Posterior vena cava (tissue), 2 donors: ENCODE measurements around the gene ATP6V0A4. TPM values are rescaled to one million over a fixed set of nuclear protein-coding genes. Genes with fewer than 3 reads are reported as not detected.

Source experiments
- DNase-seq: peaks from one replicate; pipeline ENCODE4 v3.0.0-alpha.2; 2020; ENCODE audit warnings: low spot score
- intact Hi-C, 2 donors: fragments of 100-400 bp; cut with DNase I; formaldehyde crosslinking; loops; one replicate each; pipeline versions ENCODE4 v1.14.1 to v1.14.2; 2022 to 2023
- long read RNA-seq, 2 donors: library from polyadenylated mRNA; unstranded; transcript quantifications; one replicate each; pipeline ENCODE4 v2.0.0, GENCODE V29; 2020 to 2021
- total RNA-seq, 2 donors: library from RNA; stranded (reverse); fragmentation: NEBNext Ultra II Directional; extraction: Animal tissue kit (Norgen Biotek cat#: 25700); gene quantifications; one replicate each; pipeline ENCODE4 v1.2.1, GENCODE V29; 2021
- donor health status: DM: yes; HTN: yes; CAD: no.
- donor health status: DM: yes; HTN: yes; CAD: no.

Gene ATP6V0A4
- not detected for total RNA-seq
- long read RNA-seq, donor 1: 0 reads
- long read RNA-seq, donor 2: 0 reads

DNA sequence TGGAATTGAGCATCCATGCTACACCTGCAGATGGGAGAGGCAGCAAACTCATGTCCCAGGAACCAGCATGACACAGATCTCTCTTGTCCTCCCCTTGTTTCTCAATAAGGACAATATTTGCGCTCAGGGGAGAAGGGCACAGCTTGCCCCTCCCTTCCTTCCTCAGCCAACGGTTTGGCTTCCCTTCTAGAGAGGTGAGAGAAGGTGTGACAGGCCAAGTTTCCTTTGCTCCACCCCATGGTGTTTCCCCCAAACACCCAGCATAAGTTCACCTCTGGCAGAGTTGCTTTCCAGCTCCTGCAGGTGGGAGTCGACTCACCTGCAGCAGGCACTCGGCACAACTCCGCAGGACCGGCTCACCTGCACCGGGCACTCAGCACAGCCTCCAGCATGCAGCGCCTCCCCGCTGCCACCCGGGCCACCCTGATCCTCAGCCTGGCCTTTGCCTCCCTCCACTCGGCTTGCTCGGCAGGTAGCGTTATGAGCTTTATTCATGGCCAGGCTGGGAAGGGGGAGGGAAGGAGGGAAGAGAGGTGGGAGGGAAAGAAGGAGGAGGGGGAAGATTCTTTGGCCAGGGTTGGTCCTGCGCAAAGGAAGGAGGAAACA is at the start of gene ATP6V0A4, which contains the start of gene TMEM213:
Gene ATP6V0A4 (minus strand): TSS at position 482 of the 606 bp plus-strand sequence. CDS start 26,949 bp downstream, outside the sequence.
Gene TMEM213 (plus strand): TSS at position 280 of the 606 bp plus-strand sequence. CDS start 111 bp downstream, at position 391.
- intact Hi-C loops: no loop called here
- DNase-seq: no peak

DNA sequence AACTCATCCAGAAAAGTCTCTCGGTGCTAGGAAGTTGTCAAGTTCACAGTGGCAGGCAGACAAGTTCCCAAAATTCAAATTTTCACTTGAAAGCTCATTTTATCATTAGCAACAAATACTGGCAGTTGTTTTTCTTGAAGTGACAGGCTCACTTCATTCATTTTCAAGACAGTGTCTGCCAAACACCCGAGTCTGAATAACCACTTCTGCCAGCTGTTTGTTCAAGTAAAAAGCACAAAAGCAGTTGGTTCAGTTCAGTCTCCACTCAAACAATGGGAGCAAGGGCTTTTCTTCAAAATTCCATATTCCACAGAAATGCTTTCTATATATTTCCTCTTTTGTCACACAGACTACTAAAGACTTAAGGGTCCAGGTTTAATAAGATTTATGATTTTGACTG is 47.7 kb upstream of the ATP6V0A4 start:
- no peak for DNase-seq
- intact Hi-C loops: no loop called here

DNA sequence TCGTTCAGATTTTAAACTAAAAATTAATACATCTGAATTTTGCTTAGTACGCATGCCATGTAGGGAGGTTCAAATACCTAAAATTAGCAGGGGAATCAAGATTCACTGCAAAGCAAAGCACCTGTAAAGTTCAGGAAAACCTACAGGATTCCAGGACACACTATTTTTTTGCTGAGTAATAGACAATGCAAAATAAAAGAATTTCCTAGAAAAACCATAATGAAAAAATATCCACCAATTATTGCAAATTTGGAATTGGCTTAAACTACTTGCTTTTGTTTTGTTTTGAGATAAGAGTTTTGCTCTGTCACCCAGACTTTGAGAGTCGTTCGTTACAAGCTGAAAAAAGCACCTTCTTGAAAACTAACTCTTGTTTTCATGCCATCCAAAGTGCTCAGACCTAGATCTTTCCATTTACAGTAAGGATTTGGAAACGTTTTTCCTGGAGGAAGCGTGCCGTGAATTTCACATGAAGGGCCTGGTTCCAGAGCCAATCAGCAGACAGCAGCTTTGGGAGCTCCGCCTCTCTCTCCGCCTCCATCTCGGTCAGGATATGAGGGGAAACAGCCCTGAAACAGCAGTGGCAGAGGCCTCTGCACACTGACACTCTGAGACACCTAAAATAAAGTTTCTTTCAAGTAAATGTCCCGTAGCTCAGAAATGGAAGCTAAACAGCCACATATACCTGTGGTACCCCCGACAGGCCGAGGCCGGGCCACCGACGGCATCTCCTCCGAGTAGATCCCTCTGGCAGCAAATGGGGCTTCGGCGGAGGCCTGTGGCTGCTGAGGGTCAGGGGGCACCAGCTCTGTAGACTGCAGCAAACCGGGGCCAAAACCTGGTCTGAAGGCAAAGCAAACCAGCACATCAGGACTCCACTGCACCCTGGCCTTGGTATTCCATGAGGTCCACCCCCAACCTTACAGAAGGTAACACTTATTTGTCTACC is 45.9 kb upstream of the ATP6V0A4 start:
- intact Hi-C loops: no loop called here
- no peak for DNase-seq

DNA sequence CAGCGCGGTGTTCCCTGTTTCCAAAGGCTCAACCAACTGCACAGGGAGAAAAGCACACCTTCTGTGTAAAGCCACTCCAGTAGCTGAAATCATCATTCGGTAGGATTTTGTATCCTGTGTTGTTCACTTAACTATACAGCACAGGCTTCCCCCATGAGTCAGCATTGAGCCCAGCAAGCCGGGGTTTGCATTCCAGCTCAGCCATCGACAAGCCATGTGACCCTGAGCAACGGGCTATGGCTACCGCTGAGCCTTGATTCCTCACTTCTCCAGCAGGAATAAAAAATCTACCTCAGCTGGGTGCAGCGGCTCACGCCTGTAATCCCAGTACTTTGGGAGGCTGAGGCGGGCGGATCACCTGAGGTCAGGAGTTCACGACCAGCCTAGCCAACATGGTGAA is 44.1 kb upstream of the ATP6V0A4 start:
- no peak for DNase-seq
- intact Hi-C loops: no loop called here

DNA sequence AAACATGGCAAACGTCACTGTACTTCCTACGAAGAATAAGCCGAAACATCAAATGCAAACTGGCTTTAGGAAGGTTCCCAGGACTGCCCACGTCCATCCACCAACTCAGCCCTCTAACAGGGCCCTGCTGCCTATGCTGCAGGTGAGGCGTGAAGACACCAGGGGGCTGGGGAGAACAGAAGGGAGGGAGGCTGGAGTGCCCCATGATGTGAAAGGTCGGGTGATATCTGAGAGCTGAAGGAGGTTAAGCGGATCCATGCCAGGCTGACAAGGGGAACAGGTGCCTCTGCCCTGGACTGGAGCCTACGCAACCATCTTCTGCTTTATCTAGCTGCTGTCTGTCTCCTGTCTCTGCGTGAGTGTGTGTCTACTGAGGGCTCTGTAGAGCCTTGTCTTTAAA is 40.2 kb upstream of the ATP6V0A4 start:
- DNase-seq: no peak
- intact Hi-C loops: no loop called here

DNA sequence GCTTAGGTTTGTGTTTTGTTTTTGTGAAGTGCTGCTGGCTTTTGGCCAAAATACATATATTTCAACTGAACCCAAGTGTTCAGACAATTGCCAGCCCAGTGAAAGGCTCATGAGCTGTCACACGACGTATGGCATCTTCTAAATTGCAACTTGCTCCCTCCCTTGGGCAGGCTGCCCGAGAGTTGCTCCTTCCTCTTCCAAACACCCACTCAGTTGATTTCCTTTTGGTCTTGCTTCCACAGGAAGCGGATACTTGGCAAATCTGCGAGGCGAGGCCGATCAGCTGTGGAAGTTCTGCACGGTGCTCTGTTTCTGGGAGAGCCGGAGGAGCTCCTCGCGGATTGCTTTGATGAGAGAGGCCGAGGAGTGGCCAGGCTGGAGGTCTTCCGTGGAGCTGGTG is 39.6 kb upstream of the ATP6V0A4 start:
- no peak for DNase-seq
- intact Hi-C loops: no loop called here

DNA sequence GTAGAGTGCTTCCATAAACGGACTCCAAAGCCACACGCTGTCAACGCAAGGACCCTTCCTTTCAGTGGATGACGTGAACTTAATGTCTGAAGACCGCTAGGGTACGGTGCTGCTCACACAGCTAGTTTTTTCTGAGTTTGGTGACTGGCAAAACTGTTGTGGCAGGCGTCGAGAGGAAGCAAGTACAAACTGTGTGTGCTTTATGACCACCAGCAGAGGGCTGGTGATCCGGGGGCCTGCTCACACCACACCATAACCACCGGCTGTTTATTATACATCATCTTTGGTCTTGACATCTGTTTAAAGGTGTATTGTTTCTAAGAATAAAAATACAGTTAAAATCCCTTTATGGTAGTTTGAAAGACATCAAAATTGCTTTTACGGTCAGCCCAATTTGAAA is 37.1 kb upstream of the ATP6V0A4 start:
- intact Hi-C loops: no loop called here
- DNase-seq: no peak

DNA sequence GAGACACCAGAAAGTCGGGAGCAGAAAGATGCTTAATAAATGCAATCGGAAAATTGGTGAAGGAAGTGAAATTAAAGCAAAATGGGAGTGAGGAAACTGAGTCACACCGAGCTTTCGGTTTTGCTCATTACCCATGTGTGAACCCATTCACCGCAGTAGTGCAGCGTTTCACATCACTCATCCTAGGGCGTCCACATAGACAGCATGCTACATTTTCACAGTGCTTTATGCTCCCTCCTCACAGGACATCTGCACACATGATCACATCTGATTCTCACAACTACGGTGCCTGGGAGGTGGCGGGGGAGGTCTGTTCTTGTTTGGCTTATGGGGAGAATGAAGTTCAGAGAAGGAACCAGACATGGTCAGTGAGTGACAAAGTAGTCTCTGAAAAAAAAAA is 36.6 kb upstream of the ATP6V0A4 start:
- DNase-seq: no peak
- intact Hi-C loops: no loop called here

DNA sequence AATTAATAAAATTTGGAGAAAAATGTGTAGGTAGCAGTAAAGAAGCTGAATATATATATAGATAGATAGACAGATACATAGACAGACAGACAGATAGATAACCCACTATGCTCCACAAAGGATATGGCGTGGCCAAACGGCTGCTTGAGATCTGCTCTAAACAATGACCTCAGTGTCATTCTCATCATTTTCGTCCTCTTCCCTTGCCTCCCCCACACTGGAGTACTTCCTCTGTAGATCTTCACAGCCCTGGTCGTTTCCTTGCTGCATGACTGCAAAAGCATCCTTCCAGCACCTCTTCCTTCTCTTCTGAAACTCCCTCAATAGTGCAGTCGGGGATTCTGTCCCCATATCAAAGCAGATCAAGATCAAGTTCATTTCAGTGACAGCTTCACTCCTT is 35.6 kb upstream of the ATP6V0A4 start:
- DNase-seq: no peak
- intact Hi-C loops: no loop called here

DNA sequence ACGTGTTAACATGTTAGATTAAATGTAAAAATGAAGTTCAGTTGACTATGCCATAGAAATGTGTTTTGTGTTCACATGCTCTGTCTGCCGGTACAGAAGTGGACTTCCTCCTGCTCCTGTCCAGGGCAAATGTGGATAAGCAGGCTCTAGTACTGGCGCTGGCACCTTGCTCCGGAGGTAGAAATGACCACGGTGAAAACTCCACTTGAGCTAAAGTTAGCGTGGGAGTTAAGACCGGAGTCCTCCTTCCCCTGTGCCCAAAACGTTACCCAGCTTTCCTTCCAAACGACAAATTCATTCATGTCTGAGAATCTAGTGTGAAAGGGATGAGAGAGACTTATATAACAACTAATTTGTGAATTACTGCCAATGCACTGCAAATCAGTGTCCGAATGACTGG is 35.0 kb upstream of the ATP6V0A4 start:
- DNase-seq: no peak
- intact Hi-C loops: no loop called here

DNA sequence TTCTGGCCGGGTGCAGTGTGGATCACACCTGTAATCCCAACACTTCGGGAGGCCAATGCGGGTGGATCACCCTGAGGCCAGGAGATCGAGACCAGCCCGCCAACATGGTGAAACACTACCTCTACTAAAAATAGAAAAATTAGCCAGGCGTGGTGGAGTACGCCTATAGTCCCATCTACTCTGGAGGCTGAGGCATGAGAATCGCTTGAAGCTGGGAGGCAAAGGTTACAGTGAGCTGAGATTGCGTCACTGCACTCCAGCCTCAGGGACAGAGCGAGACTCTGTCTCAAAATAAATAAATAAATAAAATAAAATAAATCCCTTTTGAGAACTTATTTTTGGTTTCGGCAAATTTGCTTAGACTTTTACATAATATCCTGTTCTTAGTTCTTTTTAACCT is 31.3 kb upstream of the ATP6V0A4 start:
- intact Hi-C loops: loop anchor here in 1 of 2 donors (5.0 kb wide), 1 partner anchor 337 kb away; no protein-coding TSS in a partner anchor
- DNase-seq: no peak

DNA sequence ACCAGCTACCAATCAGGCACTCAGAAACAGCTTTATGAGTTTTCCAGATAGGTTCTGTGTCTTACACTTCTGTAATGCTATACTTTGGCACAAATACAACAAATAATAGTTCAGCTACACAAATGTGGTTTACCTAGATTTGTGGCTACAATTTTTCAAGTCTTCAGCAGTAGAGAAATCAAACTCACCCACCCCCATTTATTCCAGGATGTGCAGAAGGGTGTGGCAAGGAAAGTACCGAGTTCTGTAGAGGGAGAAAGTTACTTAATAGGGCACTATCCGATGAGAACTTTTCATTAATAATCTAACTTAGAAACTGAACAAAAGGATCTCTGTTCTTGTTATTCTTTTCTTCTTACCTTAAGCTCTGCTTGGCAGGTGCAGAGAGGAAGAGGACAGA is 30.3 kb upstream of the ATP6V0A4 start:
- DNase-seq: no peak
- intact Hi-C loops: loop anchor here in 1 of 2 donors (5.0 kb wide), 1 partner anchor 336 kb away; no protein-coding TSS in a partner anchor

DNA sequence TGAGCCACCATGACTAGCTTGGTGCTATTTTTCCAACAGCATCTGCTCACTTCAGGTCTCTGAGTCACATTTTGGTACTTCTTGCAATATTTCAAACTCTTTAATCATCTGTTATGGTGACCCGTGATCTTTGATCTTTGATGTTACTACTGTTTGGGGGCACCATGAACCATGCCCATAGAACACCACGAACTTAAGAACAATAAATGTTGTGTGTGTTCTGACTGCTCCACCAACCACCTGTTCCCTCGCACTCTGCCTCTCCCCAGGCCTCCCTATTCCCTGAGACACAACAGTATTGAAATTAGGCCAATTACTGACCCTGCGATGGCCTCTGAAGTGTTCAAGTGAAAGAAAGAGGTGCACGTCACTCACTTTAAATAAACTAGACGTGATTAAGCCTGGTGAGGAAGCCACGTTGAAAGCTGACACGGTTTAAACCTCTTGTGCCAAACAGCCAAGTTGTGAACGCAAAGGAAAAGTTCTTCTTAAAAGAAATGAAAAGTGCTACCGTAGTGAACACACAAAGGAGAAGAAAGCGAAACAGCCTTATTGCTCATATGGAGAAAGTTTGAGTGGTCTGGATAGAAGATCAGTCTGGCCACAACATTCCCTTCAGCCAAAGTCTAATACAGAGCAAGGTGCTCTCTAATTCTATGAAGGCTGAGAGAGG is 27.2 kb upstream of the ATP6V0A4 start:
- no peak for DNase-seq
- intact Hi-C loops: loop anchor here in 1 of 2 donors (5.0 kb wide), 1 partner anchor 333 kb away; no protein-coding TSS in a partner anchor

DNA sequence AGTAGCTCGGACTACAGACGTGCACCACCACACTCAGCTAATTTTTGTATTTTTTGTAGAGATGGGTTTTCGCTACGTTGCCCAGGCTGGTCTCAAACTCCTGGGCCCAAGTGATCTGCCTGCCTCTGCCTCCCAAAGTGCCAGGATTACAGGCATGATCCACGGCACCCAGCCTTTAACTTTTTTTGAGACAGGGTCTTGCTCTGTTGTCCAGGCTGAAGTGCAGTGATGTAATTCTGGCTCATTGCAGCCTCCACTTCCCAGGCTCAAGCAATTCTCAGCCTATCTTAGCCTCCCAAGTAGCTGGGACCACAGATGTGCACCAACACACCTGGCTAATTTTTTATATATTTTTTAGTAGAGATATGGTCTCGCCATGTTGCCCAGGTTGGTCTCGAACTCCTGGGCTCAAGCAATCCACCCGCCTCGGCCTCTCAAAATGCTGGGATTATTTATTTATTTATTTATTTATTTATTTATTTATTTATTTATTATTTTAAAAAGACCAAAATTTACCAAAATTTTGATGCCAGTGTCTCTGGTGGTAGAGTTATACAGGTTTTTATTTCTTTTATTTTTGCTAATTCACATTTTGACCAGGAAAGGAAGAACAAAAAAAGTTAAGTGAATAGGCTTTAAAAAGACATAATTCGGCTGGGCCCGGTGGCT is 25.0 kb upstream of the ATP6V0A4 start:
- intact Hi-C loops: no loop called here

DNA sequence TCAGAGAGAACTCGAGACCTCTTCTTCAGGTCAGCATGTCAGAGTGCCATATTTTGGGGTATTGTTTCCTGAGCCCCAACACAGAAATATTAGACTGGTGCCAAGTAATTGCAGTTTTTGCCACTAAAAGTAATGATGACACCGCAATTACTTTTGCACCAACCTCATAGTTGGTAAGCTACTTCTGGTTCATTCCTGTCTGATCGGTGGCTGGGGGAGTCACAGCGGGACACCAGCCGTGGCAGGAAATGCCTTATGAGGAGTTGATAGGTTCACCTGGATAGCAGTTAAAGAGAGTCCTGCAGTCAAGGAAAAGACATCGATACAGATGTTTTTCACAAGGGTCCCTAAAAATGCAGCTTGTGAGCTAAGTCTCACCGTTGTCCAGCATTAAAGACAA is 23.9 kb upstream of the ATP6V0A4 start:
- no peak for DNase-seq
- intact Hi-C loops: no loop called here

More for the DNA sequence above, 25.0 kb upstream of the ATP6V0A4 start:
- DNase-seq: no peak

DNA sequence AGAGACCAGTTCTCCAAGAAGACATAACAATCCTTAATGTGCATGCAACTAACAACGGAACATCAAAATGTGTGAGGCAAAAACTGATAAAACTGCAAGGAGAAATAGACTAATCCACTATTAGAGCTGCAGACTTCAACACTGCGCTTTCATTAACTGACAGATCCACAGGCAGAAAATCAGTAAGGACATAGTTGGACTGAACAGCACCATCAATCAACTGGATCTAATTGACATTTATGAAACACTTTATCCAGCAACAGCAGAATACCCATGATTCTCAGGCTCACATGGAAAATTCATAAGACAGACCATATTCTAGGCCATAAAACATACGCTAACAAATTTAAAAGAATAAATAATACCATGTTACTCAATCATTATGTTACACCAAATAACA is 21.6 kb upstream of the ATP6V0A4 start:
- intact Hi-C loops: no loop called here
- DNase-seq: no peak

DNA sequence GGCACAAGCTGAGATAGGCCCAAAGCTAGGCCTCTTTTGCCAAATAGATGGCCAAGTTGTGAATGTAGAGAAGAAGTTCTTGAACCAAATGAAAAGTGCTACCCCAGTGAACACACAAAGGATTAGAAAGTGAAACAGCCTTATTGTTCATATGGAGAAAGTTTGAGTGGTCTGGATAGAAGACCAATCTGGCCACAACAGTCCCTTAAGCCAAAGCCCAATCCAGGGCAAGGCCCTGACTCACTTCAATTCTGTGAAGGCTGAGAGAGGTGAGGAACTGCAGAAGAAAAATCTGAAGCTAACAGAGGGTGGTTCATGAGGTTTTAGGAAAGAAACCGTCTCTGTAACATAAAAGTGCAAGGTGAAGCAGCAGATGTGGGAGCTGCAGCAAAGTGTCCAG is 18.7 kb upstream of the ATP6V0A4 start:
- no peak for DNase-seq
- intact Hi-C loops: no loop called here

DNA sequence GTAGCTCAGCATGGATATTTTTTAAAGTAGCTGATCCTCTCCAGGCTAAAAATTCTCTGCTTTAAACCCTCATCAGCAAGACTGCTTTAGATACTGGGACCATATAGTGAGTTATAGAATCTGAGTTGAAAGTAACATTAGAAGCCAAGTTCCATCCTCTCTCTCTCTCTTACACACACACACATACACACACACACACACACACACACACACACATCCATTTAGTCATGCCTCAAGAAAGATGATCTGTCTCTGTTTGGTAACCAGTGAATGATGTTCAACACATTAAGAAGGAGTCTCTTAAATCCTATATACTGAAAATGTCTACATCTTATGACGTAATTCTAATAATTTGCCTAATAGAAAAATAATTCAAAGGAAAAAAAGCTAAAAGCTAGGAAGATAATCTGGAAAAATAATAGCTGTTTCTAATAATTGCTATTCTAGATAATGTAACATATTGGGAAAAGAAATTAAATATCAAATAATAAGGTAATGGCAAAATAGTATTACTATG is 16.9 kb upstream of the ATP6V0A4 start:
- intact Hi-C loops: no loop called here
- DNase-seq: no peak

DNA sequence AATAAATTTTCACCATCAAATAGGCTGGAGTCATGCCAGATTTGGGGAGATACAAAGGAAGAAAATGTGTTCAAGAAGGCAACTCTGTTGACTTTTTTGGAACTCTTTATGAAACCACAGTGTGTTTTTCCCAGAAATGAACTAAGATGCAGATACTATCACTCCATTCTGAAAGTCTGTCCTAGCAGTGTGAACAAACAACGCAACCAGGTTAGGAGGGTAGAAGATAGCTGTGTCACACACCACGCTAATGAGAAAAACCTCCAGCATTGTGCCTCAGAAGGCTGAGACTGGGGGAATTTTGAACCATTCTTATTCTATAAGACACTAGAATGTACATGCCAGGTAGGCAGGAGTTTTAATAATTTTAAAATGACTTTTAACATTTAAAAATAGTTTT is 15.9 kb upstream of the ATP6V0A4 start:
- no peak for DNase-seq
- intact Hi-C loops: no loop called here
